Measurements from ENCODE around the gene ERG.

ERG gene

DNA sequence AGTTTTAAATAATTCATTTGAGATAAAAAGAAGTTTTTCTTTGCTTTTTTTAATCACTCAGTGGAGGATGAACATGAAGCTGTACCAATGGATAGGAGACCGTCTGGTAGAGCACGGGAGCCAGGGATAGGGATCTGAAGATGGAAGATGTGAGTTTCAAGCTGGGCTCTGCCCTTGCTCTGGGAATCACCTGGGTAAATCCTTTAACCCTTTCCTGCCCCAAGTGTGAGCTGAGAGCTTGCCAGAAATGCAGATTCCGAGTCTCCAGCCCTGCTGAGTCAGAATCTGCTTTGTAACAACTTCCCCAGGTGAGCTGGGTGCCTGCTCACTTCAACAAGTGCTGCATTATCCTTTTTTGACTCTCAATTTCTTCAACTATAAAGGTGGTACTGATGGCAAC, 44.1 kb downstream of the ERG start:
- Histone ChIP-seq H3K36me3 (ENCODE audit: insufficient read depth) (no peaks in the 10 kb centered on the region), H2AFZ (ENCODE audit: low read depth) (no peak overlapping the region), H4K20me1 (ENCODE audit: insufficient read depth) (no peaks in the 10 kb centered on the region), H3K79me2 (ENCODE audit: insufficient read depth, low read depth) (no peaks in the 10 kb centered on the region), H3K9ac (no peak overlapping the region), H3K4me3 (IDR thresholded peaks at IDR 0.05; ENCODE audit: insufficient read depth, low read depth, low read length) (no peak overlapping the region), H3K4me1 (ENCODE audit: low read depth, poor library complexity, severe bottlenecking) (no peaks in the 10 kb centered on the region), H3K27ac (no peak overlapping the region), H3K4me2 (no peak overlapping the region), H3K27me3 (ENCODE audit: insufficient read depth, low read depth) (no peaks in the 10 kb centered on the region)
- TF ChIP-seq, protein P1, sequence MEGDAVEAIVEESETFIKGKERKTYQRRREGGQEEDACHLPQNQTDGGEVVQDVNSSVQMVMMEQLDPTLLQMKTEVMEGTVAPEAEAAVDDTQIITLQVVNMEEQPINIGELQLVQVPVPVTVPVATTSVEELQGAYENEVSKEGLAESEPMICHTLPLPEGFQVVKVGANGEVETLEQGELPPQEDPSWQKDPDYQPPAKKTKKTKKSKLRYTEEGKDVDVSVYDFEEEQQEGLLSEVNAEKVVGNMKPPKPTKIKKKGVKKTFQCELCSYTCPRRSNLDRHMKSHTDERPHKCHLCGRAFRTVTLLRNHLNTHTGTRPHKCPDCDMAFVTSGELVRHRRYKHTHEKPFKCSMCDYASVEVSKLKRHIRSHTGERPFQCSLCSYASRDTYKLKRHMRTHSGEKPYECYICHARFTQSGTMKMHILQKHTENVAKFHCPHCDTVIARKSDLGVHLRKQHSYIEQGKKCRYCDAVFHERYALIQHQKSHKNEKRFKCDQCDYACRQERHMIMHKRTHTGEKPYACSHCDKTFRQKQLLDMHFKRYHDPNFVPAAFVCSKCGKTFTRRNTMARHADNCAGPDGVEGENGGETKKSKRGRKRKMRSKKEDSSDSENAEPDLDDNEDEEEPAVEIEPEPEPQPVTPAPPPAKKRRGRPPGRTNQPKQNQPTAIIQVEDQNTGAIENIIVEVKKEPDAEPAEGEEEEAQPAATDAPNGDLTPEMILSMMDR (conservative IDR thresholded peaks at IDR 0.05; ENCODE audit: low read depth, low read length): no peak

DNA sequence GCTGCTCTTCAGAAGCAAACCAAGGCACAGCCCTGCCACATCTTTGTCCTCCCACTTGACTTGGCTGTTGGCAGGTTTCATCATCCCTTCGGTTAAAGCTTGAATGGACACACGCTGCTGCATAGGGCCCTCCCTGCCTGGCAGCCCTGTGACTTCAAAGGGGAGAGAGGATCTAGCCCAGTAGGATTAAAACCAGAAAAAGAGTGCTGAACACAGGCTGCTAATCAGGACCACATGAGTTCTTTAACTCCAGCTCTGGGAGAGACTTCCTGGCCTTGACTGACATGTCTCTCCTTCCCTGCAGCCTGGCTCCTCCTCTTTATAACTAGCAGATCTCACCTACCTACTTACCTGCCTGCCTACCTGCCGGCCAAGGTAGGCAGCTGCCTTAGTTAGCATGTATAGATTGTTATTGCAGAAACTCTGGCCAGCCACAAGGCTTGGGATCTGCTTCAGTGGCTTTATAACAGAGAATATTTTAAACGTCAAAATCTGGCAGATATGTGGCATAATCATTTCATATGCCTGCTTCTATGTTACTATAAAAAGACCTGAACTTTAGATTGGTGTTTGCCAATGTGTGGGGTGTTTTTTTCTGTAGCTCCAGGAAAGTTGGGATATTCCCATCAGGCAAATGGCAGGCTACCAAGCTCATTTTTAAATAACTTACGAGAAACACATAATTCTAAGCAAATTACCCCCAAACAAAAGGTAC, 49.4 kb downstream of the ERG start:
- Histone ChIP-seq H3K27ac (no peak overlapping the region), H3K4me2 (no peak overlapping the region), H3K79me2 (ENCODE audit: insufficient read depth, low read depth) (no peaks in the 10 kb centered on the region), H3K36me3 (ENCODE audit: insufficient read depth) (no peaks in the 10 kb centered on the region), H3K4me3 (IDR thresholded peaks at IDR 0.05; ENCODE audit: insufficient read depth, low read depth, low read length) (no peak overlapping the region), H3K4me1 (ENCODE audit: low read depth, poor library complexity, severe bottlenecking) (no peaks in the 10 kb centered on the region), H3K27me3 (ENCODE audit: insufficient read depth, low read depth) (no peaks in the 10 kb centered on the region), H3K9ac (no peak overlapping the region), H2AFZ (ENCODE audit: low read depth) (no peak overlapping the region), H4K20me1 (ENCODE audit: insufficient read depth) (no peaks in the 10 kb centered on the region)
- TF ChIP-seq, protein P1 (conservative IDR thresholded peaks at IDR 0.05; ENCODE audit: low read depth, low read length): no peak

DNA sequence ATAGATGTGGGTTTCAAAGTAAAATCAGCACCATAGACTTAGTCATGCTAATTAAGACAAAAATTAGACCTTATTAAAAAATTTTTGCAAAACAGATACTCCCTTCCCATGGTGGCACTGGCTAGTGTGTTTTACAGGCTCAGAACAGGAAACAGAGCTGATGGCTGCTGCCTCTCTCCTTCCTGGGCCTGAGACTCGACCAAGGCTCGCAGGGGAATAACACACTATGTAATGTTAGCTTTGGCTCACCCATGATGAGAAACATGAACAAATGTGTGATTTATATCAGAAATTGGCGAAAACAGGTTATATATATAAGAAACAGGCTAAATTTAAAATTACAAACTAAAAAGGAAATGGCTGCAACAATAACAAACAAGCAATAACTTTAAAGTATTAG, 50.7 kb downstream of the ERG start:
- TF ChIP-seq, protein P1 (conservative IDR thresholded peaks at IDR 0.05; ENCODE audit: low read depth, low read length): no peak
- H2AFZ ChIP-seq (ENCODE audit: low read depth): no peak overlapping the region
- no peaks in the 10 kb centered on the region for H3K36me3 ChIP-seq (ENCODE audit: insufficient read depth)
- no peak overlapping the region for H3K27ac ChIP-seq
- no peak overlapping the region for H3K4me2 ChIP-seq
- no peaks in the 10 kb centered on the region for H4K20me1 ChIP-seq (ENCODE audit: insufficient read depth)
- H3K4me1 ChIP-seq (ENCODE audit: low read depth, poor library complexity, severe bottlenecking): no peaks in the 10 kb centered on the region
- H3K27me3 ChIP-seq (ENCODE audit: insufficient read depth, low read depth): no peaks in the 10 kb centered on the region
- H3K9ac ChIP-seq: no peak overlapping the region
- H3K4me3 ChIP-seq (IDR thresholded peaks at IDR 0.05; ENCODE audit: insufficient read depth, low read depth, low read length): no peak overlapping the region
- no peaks in the 10 kb centered on the region for H3K79me2 ChIP-seq (ENCODE audit: insufficient read depth, low read depth)

DNA sequence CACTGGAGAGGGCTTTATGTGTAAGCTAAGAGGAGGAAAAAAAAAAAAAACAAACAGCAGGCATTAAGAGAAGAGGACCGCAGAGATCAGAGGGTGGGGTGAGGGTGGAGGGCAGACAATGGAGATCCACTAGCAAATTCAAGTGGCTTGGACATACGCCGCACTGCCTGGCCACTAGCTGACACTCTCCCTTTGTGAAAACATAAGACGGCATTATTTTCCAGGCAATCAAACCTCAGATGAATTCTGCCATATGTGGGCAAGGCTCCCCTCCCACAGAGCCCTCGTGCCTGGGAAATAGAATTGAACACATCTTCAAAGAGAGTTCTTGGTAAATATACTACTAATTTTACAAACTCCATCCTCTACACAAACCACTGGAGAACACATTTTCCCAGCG, 53.6 kb downstream of the ERG start:
- Histone ChIP-seq H2AFZ (ENCODE audit: low read depth) (no peak overlapping the region), H3K4me1 (ENCODE audit: low read depth, poor library complexity, severe bottlenecking) (no peaks in the 10 kb centered on the region), H3K36me3 (ENCODE audit: insufficient read depth) (no peaks in the 10 kb centered on the region), H3K27me3 (ENCODE audit: insufficient read depth, low read depth) (no peaks in the 10 kb centered on the region), H3K9ac (no peak overlapping the region), H3K4me2 (no peak overlapping the region), H4K20me1 (ENCODE audit: insufficient read depth) (no peaks in the 10 kb centered on the region), H3K79me2 (ENCODE audit: insufficient read depth, low read depth) (no peaks in the 10 kb centered on the region), H3K4me3 (IDR thresholded peaks at IDR 0.05; ENCODE audit: insufficient read depth, low read depth, low read length) (no peak overlapping the region), H3K27ac (no peak overlapping the region)
- TF ChIP-seq, protein P1 (conservative IDR thresholded peaks at IDR 0.05; ENCODE audit: low read depth, low read length): no peak

Measured in KMS-11 (cell line).